ENCODE measurements around the gene GNL2.
"Not testable (repeated sequence)": the region's sequence is repeated elsewhere in the genome, so short reads cannot be mapped to it uniquely, and the experiment has no call there.

The GNL2 gene

GRCh38 chr1:37559080-37559479 is 36.7 kb downstream of the GNL2 start:
- no peak for DNase-seq

- DNase-seq, result no peak
Observed at GRCh38 chr1:37558411-37558810, 37.3 kb downstream of the GNL2 start.

- no peak for DNase-seq
Observed at GRCh38 chr1:37557402-37557801, 38.3 kb downstream of the GNL2 start.

- DNase-seq, result no peak
Observed at GRCh38 chr1:37556712-37557196, 39.0 kb downstream of the GNL2 start, which contains the start of gene DNALI1. DNALI1 (plus strand) TSS chr1:37556940; CDS start chr1:37556995, 55 bp downstream.

- DNase-seq, result peak; percentile 76
Observed at GRCh38 chr1:37553927-37554808, 41.6 kb downstream of the GNL2 start, which contains the start of gene SNIP1. SNIP1 (minus strand) TSS chr1:37554293; CDS start chr1:37554229, 64 bp downstream.

GRCh38 chr1:37553598-37553926 is 42.2 kb downstream of the GNL2 start:
- DNase-seq, result no peak

- DNase-seq, result no peak
Observed at GRCh38 chr1:37549341-37549740, 46.4 kb downstream of the GNL2 start.

GRCh38 chr1:37545019-37545418 is 50.7 kb downstream of the GNL2 start:
- no peak for DNase-seq

- no peak for DNase-seq
Observed at GRCh38 chr1:37544530-37544929, 51.2 kb downstream of the GNL2 start.

- no peak for DNase-seq
Observed at GRCh38 chr1:37540036-37540785, 55.5 kb downstream of the GNL2 start.

- DNase-seq, result not testable (repeated sequence)
Observed at GRCh38 chr1:37539154-37539553, 56.6 kb downstream of the GNL2 start.

GRCh38 chr1:37537378-37537777 is 58.4 kb downstream of the GNL2 start:
- DNase-seq, result no peak

GRCh38 chr1:37533317-37534093 is 62.2 kb downstream of the GNL2 start:
- DNase-seq, result no peak

GRCh38 chr1:37532418-37533156 is 63.1 kb downstream of the GNL2 start:
- DNase-seq, result not testable (repeated sequence)

GRCh38 chr1:37529888-37530287 is 65.8 kb downstream of the GNL2 start:
- not testable (repeated sequence) for DNase-seq

- DNase-seq, result no peak
Observed at GRCh38 chr1:37519613-37520012, 76.1 kb downstream of the GNL2 start.

GRCh38 chr1:37518929-37519328 is 76.8 kb downstream of the GNL2 start:
- DNase-seq, result not testable (repeated sequence)

GRCh38 chr1:37518241-37518640 is 77.5 kb downstream of the GNL2 start:
- not testable (repeated sequence) for DNase-seq

GRCh38 chr1:37517569-37517968 is 78.2 kb downstream of the GNL2 start:
- DNase-seq, result no peak
